OCI-LY7 (cell line): ENCODE data around the gene RSAD2.

Experiments
- EZH2phosphoT487 ChIP-seq: fragments of 200-600 bp; sonication (generic); IDR thresholded peaks from 2 replicates; pipeline ENCODE4 v1.6.1; 2018; ENCODE audit warnings: low read depth, borderline replicate concordance, mild to moderate bottlenecking, mixed run types, antibody characterized with exemption, low read length, moderate library complexity, mixed read lengths
- TF ChIP-seq, protein P1 (sequence below): fragments of 200-600 bp; sonication (generic); conservative IDR thresholded peaks from 2 replicates; pipeline ENCODE4 v1.5.1; 2014; ENCODE audit warnings: mild to moderate bottlenecking, antibody characterized with exemption, low read length, moderate library complexity, mixed read lengths

DNA sequence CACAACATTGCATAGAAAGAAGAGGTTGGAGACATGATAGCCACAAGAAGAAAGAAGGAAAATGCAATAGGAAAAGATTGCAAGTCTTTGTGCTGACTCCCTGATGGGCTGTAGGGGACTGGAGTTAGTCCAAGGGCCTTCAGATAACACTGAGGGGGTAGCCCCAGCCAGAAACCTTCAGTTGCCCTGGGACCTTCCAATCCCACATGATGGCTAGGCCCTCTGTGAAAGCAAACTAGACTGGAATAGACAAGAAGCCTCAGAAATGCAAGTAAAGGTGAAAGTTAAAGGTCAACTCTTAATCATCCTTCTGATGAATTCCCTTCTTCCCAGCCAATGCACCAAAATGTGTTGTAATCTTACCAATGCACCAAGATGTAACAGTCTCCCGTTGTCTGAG is 31.0 kb upstream of the RSAD2 start:
- TF ChIP-seq, protein P1, sequence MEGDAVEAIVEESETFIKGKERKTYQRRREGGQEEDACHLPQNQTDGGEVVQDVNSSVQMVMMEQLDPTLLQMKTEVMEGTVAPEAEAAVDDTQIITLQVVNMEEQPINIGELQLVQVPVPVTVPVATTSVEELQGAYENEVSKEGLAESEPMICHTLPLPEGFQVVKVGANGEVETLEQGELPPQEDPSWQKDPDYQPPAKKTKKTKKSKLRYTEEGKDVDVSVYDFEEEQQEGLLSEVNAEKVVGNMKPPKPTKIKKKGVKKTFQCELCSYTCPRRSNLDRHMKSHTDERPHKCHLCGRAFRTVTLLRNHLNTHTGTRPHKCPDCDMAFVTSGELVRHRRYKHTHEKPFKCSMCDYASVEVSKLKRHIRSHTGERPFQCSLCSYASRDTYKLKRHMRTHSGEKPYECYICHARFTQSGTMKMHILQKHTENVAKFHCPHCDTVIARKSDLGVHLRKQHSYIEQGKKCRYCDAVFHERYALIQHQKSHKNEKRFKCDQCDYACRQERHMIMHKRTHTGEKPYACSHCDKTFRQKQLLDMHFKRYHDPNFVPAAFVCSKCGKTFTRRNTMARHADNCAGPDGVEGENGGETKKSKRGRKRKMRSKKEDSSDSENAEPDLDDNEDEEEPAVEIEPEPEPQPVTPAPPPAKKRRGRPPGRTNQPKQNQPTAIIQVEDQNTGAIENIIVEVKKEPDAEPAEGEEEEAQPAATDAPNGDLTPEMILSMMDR = no peak
- no peak for TF ChIP-seq EZH2phosphoT487
